Measurements from ENCODE around the gene C11orf68.
"Not testable (repeated sequence)": the region's sequence is repeated elsewhere in the genome, so short reads cannot be mapped to it uniquely, and the experiment has no call there.

Gene C11orf68

DNA sequence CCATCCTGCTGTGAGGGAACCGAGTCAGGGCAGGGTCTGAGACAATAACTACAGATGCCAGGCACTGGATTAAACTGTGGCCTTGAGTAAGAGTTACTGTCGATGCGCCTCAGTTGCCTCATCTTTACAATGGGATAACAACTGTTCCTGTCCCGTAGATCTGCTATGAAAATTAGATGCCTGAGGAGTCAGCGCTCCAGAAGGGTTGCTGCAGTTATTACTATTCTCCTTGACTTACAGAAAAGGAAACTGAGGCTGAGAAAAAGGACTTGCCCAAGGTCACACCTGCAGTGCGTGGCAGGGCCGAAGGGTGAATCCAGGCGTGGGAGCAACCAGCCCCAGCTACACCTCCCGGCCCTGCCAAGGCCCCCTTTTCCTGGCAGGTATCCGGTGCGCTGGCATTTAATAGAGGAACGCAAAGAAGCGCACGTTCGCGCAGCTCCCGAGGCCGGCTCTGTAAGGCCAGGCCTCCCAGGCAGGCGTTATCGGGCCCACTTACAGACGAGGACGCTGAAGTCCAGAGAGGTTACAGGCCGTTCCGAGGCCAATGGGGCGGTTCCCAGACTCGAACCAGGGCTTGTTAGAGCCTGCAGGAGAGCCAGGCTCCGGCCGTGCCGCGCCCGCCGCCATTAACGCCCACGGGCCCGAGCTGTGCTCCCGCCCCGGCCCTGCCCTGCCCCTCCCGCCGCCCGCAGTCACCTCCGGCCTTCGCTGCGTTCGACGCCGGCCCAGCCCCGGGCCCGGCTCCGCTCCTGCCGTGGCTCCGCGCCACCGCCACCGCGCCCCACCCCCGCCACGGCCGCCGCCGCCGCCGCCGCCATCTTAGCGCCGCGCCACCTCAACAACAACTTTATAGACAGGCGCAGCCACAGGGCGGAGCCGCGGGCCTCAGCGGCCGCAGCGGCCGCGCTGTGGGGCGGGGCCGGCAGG lies at the start of gene C11orf68:
C11orf68 (minus strand) TSS at position 852 of the 930 bp plus-strand sequence; CDS start at position 821, 31 bp downstream.
- no peak for DNase-seq

DNA sequence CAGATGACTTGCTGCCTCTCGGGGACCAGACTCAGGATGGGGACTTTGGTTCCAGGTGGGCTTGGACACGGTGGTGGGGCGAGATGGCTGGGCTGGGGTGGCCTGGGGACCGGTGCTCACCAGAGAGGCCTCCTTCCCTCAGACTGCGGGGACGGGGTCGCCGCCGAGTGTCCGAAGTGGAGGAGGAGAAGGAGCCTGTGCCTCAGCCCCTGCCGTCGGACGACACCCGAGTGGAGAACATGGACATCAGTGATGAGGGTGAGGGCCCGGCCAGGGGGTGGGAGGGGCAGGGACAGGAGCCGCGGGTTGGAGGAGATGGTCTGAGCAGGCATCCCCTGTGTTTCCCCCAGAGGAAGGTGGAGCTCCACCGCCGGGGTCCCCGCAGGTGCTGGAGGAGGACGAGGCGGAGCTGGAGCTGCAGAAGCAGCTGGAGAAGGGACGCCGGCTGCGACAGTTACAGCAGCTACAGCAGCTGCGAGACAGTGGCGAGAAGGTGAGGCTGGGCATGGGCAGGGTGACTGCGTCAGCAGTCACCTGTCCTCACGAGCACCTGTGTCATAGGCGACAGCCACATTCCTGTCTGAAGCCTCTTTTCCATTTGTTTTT lies 48.6 kb upstream of the C11orf68 start:
- DNase-seq: no peak

DNA sequence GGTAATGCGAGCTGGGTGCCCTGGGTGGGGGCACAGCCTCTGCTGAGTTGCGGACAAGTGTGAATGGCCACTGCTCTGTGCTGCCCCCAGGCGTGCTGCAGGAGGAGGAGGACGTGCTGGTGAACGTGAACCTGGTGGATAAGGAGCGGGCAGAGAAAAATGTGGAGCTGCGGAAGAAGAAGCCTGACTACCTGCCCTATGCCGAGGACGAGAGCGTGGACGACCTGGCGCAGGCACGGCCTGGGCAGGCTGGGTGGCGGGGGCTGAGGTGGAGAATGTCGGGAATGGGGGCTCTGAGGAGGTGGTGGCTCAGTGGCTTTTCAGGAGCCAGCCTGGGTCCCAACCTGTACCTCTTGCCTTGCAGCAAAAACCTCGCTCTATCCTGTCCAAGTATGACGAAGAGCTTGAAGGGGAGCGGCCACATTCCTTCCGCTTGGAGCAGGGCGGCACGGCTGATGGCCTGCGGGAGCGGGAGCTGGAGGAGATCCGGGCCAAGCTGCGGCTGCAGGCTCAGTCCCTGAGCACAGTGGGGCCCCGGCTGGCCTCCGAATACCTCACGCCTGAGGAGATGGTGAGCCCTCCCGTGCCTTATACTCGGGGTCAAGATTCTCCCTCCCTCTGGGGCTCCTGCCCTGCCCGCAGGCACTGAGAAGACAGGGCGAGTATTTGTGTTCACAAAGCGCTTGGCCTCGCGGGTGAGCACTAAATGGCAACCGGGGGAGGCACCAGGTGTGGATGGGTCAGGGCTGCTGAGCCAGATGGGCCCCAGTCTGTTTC lies 47.3 kb upstream of the C11orf68 start:
- no peak for DNase-seq

DNA sequence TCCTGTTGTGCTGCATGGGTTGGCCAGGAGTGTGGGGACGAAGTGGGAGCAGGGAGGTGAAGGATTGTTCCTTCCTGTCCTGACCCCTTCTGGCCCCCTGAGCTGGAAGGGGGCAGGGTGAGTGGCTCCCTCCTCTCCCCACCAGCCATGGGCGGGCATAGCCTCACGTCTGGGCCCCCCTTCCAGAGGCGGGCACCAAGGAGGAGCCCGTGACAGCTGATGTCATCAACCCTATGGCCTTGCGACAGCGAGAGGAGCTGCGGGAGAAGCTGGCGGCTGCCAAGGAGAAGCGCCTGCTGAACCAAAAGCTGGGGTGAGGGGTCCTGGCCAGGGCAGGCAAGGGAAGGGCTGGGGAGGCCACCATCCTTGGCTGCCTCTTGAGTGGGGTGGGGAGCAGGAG lies 46.0 kb upstream of the C11orf68 start:
- no peak for DNase-seq

DNA sequence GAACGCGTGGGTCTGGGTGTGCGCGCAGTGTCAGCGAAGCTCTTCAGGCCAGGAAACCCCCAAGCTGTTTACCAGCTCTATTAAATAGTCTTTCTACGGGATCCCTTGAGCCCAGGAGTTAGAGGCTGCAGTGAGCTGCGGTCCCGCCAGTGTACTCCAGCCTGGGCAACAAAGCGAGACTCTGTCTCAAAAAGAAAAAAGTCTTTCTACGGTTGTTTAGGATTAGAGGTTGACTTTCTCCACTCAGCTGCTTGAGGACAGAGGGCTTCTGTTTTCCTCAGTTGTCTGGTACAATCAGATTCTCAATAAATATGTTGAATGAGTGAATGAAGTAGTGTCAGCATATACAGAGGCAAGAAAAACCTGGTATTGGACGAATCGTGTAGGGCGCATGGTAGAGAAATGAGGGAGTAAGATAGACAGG lies 43.3 kb upstream of the C11orf68 start:
- no peak for DNase-seq

DNA sequence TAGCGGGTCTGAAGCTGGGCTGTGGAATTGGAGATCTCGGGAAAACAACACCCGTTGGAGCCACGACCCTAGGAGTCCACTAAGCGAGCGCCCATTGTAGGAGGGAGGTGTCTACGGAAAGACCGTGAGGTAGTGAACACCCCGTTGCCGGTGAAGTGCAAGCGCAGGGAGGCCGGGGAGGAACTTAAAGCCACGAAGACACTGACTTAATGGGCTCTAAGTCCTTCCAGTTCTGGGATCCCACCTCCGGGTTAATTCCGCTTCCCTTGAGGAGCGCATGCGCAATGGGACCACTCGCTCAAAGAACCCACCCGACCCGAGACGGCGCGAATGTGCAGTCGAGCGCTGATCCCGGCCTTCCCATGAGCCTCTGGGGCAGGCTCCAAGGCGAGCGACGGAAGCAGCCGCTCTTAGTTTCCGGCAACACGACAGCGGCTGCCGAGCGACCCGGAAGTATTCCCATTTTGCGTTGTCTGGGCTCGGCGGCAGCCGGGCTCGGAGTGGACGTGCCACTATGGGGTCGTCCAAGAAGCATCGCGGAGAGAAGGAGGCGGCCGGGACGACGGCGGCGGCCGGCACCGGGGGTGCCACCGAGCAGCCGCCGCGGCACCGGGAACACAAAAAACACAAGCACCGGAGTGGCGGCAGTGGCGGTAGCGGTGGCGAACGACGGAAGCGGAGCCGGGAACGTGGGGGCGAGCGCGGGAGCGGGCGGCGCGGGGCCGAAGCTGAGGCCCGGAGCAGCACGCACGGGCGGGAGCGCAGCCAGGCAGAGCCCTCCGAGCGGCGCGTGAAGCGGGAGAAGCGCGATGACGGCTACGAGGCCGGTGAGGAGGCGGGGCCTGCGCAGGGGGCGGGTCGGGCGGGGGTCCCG lies 42.6 kb upstream of the C11orf68 start, which contains the start of gene SART1:
SART1 (plus strand) TSS at position 468 of the 874 bp plus-strand sequence; CDS start at position 515, 47 bp downstream.
- peak; percentile 95 to 96 for DNase-seq

DNA sequence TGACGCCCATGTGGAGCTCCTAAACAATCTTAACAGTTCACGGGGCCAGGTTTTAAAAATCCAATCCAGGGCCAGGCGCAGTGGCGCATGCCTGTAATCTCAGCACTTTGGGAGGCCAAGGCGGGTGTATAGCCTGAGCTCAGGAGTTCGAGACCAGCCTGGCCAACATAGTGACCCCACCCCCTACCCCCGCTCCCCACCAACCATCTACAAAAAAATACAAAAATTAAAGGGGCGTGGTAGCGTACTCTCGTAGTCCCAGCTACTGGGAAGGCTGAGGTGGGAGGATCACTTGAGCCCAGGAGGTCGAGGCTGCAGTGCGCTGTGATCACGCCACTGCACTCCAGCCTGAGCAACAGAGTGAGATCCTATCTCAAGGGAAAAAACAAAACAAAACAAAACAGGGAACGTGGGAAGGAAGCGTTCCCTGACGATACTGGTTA lies 42.0 kb upstream of the C11orf68 start:
- DNase-seq: no peak

DNA sequence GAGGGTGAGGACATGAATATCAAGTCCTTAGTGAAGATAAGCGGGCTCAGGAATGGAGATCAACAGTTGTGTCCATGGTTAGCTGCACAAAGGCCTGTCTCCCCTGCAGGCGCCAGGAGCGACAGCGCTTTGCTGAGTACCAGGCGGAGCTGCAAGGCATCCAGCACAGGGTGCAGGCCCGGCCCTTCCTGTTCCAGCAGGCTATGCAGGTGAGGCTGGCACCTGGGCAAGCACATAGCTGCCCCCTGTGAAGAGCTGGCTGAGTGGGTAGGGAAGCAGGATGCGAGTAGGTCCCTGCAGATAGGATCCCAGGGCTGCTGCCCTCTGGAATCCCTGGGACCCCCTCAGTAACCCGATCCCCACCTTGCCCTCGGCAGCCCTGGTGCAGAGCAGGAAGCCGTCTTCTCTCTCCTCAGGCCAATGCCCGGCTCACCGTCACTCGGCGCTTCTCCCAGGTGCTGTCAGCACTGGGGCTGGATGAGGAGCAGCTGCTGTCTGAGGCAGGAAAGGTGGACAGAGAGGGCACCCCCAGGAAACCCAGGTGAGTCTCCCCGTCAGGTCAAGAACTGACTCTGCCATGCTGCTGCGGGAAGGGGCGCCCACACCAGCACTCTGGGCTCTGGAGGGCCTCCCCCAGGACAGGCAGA lies 40.0 kb upstream of the C11orf68 start:
- no peak for DNase-seq

DNA sequence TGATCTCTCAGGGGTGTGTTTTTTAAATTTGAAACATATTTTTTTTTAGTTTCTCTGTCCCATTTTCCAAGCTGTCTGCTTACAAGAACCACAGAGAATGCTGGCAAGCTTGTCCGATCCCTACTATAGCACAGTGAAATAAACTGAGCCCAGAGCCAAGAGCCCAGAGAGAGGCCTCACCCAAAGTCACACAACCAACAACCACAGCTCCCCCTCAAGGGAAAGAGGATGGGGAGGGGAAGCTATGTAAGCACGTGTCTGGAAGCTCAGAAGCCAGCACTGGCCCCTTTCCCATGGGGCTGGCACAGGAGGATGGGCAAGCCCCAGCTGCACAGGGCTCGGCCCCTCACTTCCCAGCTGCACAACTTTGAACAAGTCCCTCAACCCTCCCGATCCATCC lies 39.4 kb upstream of the C11orf68 start:
- DNase-seq: no peak

DNA sequence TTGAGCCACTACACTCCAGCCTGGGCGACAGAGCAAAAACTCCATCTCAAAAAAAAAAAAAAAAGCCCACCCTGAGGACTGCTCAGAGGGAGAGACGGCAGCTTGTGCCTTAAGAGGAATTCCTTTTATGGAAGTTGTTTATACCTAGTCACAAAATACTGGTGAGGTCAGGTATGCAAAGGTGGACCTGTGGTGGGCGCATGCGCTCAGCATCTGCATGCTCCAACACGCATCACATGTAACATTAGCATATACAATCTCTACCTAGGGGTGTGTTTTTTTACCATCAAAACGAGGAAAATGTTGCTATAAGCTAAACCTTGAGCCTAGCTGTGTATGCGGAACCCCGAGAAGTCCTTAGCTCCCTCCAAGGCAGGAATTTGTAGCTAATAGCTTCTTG lies 35.9 kb upstream of the C11orf68 start:
- no peak for DNase-seq

DNA sequence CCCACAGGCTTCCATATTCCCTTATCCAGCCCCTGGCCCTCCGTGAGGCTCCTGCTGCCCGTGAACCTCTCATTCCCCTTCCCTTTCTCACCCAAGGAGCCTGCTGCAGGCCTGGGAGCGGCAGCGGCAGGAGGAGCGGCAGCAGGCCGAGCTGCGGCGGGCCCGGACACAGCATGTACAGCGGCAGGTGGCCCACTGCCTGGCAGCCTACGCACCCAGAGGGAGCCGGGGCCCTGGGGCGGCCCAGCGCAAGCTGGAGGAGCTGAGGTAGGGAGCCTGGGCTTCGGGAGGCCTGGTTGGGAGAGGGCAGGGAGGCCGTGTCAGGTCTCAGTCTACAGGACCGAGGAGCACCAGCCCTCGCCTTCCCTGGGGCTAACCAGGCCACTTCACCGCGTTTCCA lies 34.6 kb upstream of the C11orf68 start:
- DNase-seq: no peak

DNA sequence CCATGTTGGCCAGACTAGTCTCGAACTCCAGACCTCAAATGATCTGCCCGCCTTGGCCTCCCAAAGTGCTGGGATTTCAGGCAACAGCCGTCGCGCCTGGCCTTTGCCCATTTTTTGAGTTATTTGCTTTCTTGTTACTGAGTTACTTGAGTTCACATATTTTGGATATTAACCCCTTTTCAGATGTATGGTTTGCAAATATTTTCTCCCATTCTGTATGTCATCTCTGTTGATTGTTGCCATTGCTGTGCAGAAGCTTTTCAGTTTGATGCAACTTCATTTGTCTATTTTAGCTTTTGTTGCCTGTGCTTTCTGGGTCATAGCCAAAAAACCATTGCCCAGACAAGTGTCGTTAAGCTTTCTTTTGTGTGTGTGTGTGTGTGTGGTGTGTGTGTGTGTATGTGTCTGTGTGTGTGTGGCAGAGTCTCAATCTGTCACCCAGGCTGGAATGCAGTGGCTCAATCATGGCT lies 33.2 kb upstream of the C11orf68 start:
- no peak for DNase-seq

DNA sequence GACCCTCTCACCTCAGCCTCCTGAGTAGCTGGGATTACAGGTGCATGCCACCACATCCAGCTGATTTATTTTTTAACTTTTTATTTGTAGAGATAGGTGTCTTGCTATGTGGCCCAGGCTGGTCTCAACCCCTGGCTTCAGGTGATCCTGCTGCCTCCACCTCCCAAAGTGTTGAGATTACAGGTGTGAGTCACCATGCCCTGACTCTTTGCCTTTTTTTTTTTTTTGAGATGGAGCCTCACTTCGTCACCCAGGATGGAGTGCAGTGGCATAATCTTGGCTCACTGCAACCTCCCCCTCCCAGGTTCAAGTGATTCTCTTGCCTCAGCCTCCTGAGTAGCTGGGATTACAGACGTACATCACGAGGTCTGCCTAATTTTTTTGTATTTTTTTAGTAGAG lies 32.8 kb upstream of the C11orf68 start:
- DNase-seq: not testable (repeated sequence)

DNA sequence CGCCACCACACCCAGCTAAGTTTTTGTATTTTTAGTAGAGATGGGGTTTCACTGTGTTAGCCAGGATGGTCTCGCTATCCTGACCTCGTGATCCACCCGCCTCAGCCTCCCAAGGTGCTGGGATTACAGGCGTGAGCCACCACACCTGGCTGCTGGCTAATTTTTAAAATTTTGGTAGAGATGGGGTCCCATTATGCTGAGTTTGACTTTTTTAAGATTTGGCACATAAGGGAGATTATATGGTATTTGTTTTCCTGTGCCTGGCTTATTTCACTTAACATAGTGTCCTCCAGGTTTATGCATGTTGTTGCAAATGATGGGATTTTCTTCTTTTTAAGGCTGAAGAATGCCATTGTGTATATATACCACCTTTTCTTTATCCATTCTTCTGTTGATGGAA lies 31.8 kb upstream of the C11orf68 start:
- not testable (repeated sequence) for DNase-seq

DNA sequence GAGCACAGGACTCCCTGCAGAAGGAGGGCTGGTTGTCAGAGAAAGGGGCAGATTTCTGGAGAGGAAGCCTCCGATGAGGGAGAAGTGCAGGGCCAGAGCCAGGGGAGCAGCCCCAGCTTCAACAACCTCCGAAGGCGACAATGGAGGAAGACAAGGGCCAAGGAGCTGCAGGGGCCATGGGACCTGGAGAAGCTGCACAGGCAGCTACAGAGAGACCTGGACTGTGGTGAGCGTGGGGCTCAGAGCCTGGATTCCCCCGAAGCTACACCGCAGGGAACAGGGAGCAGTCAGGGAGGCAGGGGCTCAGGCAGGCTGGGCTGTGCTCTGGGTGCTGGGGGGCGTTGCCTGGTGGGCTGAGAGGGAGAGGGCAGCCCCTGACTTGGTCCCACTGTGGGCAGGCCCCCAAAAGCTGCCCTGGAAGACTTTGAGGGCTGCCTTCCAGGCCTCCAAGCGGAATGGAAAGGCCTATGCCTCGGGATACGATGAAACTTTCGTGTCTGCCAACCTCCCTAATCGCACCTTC lies 28.8 kb upstream of the C11orf68 start:
- DNase-seq: no peak

DNA sequence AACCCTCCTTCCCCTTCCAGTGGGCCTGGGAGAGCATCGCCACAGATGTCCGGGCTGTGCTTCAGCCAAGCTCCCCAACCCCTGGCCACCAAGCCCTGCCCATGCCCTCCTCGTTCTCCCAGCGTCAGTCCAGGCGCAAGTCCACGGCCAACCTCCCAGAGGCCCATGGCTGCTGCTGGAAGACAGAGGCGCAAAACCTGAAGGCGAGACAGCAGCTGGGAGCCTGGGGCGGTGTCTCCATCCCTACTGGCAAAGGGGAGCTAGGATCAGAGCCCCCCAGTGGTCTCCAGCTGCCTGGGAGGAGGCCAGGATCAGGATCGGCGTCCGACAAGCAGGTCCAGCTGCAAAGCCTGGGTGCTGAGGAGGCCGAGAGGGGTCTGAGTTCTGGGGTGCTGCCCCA lies 28.3 kb upstream of the C11orf68 start:
- no peak for DNase-seq

DNA sequence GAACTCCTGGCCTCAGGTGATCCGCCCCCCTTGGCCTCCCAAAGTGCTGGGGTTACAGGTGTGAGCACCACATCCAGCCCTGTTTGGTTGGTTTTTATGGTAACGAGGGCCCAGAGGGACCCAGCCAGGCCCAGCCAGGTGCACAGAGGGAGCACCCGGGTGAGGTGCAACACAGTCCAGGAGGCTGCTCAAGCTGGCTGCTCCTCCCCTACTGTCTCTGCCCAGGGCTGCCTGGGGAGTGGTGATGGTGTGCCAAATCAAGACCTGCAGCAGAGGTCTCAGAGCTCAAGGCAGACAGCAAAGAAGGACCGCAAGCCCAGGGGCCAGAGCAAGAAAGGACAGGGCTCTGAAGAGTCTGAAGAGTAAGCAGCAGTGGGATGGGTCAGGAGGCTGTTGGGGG lies 27.8 kb upstream of the C11orf68 start:
- DNase-seq: no peak

DNA sequence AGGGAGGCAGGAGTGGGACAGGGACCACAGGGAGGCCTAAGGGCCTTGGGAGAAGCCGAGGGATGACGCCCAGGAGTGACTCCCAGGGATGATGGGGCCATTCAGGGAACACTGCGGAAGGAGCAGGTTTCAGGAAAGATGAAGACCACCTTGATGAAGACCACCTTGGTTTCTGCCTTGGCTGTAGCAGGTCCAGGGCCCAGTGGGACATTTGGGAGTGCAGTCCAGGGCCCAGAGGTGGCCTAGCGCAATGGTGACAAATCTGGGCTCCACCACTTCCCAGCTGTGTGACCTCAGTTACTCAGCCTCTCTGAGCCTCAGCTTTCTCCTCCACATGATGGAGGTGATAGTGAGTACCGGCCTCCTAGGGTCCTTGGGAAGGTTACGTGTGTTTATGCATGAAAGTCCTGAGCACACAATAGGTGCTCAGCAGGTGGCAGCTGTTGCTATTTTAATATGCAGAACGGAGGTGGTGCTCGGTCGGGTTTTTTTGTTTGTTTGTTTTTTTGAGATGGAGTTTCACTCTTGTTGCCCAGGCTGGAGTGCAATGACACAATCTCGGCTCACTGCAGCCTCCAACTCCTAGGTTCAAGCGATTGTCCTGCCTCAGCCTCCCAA lies 27.2 kb upstream of the C11orf68 start:
- DNase-seq: no peak

DNA sequence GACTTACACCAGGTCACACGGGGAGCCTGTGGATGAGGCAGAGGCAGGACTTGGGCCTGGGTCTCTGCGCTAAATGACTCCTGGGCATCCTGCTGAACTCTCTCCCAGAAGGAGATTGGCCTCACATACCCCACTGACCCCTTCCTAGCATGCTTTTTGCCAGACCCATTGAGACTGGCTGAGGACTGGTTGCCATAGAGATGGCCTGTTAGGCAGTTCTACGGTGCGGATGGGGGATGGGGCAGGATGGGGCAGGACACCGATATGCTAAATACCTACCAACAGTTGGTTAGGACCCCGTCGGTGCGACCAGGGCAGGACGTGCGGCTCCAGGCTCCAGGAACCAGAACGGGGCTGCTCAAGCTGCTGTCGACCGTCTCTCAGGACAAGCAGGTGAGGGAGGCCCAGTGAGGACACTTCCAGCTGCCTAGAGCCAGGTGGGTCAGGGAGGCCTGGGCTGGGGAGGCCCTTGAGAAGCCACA lies 26.6 kb upstream of the C11orf68 start, which contains the start of gene TSGA10IP:
TSGA10IP (plus strand) TSS at position 51 of the 482 bp plus-strand sequence; CDS start at position 247, 196 bp downstream.
- DNase-seq: no peak

DNA sequence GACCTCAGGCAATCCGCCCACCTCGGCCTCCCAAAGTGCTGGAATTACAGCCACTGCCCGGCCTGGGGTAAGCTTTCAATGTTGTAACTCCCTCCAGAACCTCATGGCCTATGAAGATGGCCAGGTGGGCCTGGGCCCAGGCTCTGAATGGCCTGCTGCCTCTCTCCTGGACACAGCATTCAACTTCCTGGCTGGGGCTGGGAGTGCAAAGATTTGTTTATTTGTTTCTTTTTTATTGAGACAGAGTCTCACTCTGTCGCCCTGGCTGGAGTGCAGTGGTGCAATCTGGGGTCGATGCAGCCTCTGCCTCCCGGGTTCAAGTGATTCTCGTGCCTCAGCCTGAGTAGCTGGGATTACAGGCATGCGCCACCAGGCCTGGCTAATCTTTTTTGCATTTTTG lies 25.9 kb upstream of the C11orf68 start:
- DNase-seq: no peak

DNA sequence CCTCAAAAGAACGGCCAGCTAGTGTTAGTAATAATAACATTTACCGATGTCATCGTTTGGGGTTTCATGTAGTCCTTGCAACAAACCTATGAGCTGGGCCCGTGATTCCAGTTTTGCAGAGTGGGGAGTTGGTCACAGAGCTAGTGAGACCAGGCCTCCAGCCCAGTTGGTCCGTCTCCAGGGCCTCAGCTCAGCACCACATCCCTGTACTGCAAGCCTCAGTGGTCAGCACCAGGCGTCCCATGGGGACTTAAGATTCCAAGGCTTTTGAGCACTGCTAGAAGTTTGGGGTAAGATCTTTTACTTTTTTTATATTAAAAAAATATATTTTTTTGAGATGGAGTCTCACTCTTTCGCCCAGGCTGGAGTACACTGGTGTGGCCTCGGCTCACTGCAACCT lies 25.3 kb upstream of the C11orf68 start:
- DNase-seq: no peak

Data from stimulated activated CD4-positive, alpha-beta T cell treated with anti-CD3 and anti-CD28 coated beads, Interleukin-2, amount 100 ng/mL, for 24 hours (primary cell).